GF-D8 (cell line): ENCODE measurements around the gene MAMDC2.

Experiments used
- DNase-seq: peaks from one replicate; lab custom pipeline; 2025; lab: John Stamatoyannopoulos, UW

Gene MAMDC2

DNA sequence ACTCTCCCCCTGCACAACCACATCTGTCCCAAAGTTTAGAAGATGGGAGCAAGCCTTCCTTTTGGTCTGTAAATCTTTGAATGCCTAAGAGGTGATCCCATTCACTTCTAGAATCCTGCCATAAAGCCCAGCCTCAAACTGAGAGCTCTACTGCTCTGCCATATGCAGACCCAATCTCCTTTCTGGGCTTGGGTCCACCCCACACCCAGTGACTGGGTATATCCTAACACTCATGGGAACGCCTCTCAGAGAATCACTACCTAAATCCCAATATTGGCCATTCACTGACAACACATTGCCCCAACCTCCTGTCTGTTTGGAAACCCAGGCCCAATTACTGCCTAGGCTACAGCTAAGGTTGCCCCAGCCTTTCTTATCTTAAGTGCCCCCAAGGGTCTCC, 90.7 kb downstream of the MAMDC2 start:
- DNase-seq = no peak

DNA sequence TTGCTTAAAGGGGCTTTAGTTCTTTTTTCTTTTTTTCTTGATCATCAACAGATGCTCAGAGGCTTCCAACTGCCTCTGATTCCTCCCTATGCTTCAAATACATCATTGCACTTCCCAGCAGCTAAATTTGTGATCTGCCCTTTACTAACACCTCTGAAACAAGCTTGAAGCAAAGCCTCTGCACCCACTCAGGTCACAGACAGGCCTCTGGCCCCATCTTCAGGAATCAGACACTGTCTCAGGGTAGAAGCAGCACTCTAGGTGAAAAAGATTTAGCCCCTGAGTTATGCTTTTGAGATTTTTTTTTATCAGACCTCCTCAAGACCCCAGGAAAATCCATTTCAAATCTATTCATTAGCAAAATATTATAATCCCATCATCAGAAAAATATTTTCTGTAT, 91.5 kb downstream of the MAMDC2 start:
- no peak for DNase-seq

DNA sequence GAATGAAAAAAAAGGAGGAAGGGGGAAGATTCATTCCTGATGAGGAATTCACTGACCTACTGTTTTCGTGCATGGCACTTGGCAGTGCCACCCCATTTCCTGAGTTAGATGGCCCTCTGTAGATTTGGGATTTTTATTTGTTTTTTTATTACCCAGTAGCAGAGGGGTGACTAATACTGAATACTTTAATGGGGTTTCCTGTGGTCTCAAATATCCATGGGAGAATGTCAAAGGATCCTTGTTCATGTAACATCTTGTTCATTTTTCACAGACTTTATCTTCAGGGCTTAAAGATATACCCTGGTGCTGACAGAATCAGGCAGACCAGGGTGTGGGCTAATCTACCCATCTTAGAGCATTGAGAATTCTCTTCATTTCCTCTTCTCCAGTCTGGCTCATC, 93.0 kb downstream of the MAMDC2 start:
- DNase-seq = no peak

DNA sequence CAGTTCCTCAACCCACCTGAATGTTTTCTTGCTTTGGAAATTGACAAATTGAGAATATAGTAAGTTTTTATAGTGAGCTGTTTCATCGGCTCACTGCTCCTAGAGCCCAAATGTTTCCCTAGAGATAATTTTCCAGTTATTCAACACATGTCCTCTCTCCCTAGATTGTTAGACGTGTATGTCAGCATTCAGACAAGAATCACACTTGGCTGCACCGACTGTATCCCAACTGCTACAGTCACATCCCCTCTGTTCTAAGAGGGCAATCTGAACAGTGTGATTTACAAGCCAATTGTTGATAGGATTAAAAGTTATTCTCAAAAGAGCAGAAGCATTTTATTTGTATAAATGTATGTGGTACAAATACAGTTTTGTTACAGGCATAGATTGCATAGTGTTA, 93.9 kb downstream of the MAMDC2 start:
- DNase-seq = no peak

DNA sequence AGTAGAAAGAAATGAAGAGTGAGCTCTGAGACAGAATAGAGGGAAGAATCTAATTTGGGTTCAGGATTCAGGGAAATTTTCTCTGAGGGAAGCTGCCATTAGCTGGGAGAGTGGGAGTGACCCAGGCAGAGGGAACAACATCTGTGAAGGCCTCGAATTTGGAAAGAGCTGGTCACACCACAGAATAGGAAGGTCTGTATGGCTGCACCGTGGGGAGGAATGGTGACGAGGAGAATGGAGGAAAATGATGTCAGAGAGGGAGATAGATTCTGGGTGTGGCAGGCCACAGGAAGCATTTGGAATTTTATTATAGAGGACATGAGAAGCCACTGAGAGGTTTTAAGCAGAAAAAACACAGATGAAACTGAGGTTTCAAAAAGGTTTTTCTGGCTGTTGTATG, 98.5 kb downstream of the MAMDC2 start:
- DNase-seq = no peak

DNA sequence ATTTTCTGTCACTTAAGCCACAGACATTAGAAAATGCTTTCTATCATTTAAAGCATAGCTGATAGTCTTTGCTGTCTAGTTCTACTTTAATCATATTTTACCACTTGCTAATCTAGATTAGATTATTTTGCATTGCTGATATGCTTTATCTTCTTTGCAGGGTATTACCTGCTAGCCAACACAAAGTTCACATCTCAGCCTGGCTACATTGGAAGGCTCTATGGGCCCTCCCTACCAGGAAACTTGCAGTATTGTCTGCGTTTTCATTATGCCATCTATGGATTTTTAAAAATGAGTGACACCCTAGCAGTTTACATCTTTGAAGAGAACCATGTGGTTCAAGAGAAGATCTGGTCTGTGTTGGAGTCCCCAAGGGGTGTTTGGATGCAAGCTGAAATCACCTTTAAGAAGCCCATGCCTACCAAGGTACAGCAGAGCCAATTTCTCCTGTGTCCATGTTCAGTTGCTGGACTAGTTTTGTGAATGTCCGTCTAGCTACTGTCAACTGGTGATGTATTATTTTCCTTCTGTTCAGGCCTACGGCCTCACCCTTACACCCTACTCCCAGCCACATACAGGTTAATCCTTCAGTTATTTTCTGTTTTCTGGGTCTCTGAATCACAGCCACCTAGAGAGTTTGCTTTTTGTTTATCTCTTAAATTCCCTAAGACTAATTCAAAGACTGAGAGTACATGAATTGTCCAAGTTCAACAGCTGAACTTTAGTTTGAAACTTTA, 99.9 kb downstream of the MAMDC2 start:
- DNase-seq = no peak

DNA sequence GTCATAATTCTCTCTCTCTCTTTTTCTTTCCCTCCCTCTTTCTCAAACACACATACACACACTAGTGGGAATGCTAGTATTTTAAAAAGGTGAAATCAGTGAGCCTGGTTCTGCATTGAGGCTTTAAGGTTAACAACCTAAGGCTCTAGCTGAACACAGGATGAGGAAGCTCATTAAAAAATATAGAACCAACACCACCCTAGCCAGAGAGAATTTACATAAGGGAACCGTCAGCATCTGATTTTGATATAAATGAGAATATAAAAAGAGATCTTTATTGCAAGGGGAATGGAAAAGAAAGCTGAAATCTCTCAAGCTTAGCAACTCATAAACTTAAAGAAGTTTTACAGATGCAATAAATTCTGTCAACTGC, 100.5 kb downstream of the MAMDC2 start:
- no peak for DNase-seq

DNA sequence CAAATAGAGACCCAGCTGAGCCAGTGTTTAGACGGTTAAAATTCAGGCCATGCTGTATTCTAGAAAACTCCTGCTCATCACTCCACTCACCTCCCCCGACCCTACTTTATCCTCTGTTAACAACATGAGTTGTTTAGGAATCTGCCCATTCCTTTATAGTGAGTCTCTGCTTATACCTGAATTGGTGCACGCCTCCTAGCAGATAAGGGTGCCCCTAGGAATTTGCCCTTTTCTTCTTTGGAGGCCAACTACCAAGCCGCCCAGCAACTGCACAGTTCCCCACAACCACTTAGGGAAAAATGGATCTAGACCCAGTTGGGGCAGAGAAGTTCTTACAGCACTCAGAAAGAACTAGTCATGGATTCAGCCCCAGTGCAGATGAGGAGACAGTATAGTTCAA, 102.3 kb downstream of the MAMDC2 start:
- no peak for DNase-seq

DNA sequence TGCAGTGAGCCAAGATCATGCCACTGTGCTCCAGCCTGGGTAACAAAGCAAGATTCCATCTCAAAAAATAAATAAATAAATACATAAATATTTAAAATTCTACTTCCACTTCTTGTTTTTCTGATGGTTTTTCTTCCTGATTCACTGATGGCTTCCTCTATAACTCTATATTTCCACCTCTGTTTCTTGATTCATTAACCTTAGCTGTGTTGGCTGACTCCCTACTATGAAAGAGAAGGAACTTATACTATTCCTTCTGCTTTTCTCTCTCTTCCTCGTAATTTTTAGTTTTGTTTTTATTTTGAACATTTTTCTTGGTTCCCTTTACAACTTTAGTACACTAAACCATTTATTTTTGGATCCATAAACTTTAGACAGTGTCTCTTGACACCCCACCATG, 103.5 kb downstream of the MAMDC2 start:
- DNase-seq = no peak

DNA sequence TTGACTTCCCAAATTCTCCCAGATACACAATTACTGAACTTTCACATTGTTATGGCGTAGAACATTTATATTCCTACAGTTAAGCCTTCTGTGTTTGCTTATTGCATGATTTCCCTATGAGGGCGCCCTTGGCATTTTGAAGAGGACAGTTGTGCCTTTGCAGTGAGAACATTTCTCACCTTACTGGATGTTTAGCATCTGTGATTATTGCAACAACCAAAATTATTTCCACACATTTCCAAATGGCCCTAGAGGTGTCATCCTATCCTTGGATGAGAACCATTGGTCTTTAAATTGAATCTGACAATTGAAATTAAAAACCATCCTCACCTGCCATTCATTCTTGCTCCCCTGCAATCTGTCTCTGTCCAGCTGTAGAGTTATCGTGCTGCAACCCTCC, 104.0 kb downstream of the MAMDC2 start:
- DNase-seq = no peak

DNA sequence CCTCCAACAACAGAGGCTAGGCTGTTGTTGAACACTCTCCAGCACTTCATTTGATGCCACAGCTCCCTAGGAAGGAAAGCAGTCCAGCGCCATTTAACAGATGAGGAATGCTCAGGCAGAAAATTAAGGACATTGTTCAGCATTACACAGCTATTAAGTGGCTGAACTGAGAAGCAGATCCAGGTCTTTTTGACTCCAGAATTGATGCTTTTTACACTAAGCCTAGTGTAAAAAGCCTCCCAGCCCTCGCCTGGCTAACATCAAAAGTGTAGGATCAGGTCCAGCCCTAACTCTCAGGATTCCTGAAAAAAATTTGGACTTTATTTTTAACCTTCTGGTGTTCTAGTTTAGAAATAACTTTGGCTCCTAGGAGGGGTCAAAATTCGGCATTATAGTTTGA, 108.7 kb downstream of the MAMDC2 start:
- no peak for DNase-seq

DNA sequence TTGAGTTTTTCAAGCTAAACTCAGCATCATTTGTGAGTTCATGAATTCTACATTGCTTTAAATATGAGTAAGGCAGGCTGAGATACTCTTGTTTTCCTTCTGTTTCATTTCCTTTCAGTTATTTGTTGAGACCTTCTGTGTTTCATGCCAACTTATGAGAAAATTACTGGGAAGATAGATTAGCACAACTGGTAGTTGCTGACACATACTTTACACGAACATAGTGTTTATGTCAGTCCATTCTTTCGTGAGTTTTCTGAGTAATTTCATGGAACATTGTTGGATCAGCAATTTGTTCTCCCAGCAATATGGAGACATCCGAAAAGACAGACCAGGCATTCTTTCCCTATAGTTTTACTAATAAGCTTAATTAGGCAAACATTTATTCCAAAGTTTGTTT, 113.1 kb downstream of the MAMDC2 start:
- DNase-seq = no peak

DNA sequence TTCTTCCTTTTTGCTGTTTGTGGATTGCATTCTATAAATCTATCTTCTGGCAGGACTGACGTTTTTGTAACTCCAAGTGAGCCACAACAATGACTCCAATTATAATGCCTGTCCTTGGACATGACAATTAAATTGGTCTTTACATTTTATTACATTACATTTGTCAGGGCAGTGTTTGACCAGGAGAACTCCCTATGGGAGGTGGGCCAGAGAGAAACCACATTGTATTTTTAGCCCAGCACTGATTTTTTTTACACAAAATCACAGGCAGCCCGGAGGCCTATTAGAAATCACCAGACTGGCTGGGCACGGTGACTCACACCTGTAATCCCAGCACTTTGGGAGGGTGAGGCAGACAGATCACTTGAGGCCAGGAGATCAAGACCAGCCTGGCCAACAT, 116.0 kb downstream of the MAMDC2 start:
- no peak for DNase-seq

DNA sequence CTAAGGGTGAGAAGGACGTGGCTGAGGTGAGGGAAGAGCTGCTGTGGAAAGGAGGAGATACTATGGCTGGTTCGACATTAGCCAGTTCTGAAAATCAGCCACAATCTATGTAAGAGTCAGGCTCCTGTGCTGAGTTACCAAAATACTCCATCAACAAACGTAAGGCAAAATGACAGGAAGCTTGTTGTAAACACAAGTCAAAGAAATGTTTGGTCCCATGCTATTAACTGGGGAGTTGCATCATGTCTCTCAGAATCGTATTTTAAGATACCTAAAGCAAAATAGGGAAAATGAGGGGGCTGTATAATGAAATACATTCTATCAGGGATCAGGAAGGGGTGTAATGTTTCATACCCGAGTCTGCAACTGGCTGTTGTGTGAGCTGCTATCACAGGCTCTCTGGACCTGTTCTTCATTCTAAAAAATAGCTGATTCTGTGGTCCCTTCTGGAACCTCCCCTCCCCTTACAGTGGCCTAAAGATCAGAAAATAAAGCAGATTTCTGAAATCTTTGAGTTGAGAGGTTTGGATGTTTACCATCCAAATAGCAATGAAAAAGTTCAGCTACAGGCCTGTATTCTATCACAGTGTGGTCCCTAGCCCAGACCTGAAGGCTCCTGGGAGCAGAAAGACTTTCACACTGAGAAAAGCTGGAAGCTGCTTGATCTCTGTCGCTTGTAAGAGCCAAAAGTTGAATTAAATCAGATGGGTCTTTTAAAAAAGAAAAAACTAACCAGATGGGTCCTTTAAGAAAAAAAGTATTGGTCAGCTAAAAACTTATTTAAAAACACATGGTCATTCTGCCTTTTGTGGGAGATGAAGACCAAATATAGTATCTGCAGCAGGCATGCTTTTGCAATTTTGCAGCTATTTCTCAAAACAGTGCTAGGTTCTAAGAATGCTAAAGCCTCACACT, 117.3 kb downstream of the MAMDC2 start:
- DNase-seq = no peak

DNA sequence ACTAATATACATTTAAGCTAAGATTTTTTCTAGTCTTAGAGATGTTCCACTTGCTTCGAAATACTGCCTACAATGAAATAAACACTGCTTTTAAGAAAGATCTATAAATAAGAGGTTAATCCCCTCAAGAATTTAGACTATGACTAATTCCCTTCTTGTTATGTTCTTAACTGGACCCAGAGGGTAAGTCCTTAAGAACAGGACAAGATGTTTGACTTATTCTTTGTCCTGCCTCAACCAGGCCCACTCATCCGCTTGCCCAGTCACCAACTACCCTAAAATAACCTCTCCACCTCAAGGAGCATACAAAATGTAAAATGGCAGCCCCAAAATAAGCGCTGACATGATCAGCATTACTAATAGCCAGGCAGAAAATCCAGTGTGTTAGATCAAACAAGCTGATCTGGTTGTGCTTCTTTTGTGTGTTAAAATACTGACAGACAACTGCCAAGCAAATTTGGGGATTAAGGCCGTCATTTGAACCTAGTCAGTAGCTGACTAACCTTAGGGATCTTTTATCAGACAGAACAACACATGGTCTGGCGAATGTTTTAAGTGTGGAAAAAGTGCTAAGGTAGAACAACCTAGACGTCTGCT, 121.5 kb downstream of the MAMDC2 start:
- DNase-seq = no peak

DNA sequence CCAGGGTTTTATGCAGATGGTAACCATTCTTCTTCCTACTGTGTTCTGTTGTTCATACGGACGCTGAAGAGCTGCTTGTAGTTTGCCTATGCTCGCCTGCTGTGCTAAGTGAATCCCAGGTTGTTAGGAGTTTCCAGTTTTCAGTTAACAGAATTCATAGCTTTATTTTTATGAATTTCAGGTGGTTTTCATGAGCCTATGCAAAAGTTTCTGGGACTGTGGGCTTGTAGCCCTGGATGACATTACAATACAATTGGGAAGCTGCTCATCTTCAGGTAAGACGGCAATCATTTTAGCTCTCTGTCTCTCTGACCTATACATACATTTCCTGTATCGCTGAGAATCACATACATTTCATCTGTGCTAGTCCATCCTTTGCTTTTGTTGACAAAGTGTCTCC, 124.9 kb downstream of the MAMDC2 start:
- DNase-seq = no peak

DNA sequence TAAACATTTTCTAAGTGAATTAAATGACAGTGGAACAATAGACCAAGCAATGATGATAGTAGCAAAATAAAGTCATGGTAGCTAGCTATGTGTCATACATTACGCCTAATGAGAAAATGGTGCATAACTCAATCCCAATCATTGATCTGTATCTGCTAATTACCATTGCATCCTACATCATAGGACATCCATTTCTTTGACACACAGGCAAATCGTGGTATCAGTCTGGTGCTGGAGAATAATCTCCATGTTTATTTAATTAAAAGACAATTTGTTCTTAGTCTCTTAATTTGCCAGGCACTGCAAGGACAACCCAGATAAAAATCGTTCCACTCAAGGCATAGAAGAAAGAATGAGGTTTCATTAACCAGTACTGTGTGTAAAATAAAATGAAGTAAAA, 125.6 kb downstream of the MAMDC2 start:
- DNase-seq = no peak

DNA sequence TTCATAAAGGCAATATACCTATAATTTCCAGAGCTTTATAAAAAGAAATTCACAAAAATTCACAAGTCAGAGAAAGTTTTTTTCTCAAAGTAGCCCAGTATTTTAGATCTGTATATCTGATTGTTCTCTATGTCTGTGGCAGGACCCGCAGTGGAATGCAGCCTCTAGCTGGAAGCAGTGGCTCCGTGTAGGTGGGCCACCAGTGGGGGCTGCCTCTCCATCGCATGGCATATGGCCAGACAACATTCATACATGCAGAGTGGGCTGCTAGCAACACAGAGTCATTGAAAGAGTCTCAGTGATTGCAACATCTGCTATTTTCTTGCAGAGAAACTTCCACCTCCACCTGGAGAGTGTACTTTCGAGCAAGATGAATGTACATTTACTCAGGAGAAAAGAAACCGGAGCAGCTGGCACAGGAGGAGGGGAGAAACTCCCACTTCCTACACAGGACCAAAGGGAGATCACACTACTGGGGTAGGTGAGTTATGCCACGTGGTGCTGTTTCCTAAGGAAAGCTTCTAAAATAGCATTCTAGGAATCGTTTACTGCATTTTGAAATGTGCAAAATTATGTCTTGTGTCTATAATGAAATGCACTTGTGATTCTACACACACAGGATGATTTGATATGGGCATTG, 126.6 kb downstream of the MAMDC2 start:
- no peak for DNase-seq

DNA sequence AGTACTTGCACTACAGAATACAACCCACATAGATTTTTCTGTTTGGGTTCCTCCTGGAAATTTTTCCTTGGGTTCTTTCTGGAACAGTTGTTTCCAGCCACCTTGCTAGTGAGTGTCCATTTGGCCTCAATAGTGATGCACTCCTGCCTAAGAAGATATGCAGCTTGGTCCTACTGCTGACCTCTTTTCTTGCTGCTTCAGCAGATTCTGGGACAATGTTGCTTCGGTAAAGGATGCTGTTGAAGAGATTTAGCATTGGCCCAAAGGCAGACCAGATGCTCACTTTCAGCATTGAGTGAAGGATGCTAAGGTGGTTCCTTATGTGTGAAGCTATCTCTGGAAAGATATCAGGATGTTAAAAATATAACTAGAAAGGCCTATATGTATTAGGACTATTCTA, 128.9 kb downstream of the MAMDC2 start:
- DNase-seq = no peak

DNA sequence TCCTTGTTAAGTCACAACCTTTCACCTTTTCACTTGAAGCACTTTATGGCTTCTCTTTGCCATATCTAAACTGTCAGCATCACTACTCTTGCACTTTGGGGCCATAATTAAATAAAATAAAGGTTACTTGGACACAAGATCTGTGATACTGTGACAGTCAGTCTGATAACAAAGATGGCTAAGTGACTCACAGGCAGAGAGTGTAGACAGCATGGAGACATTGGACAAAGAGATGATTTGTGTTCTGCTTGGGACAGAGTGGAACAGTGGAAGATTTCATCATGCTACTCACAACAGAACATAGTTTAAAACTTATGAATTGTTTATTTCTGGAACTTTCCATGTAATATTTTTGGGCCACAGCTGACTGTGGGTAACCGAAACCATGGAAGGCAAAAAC, 133.5 kb downstream of the MAMDC2 start:
- no peak for DNase-seq

DNA sequence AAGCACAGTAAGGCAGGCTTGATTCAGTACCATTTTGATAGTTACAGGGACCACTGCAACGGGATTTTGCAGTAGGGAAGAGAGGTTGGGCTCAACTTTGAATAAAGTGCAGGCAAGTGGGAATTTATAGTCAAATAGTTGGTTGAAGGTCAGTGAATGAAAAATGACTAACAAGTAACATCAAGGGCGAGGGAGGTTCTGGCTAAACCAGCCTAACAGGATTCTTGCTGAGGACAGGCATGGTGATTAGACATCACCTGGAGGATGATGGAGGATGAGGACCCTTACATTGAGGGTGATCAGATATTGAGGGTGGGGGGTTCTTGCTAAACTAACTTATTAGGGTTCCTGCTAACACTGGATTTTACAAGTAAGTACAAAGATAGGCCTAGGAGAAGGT, 149.1 kb downstream of the MAMDC2 start:
- no peak for DNase-seq

DNA sequence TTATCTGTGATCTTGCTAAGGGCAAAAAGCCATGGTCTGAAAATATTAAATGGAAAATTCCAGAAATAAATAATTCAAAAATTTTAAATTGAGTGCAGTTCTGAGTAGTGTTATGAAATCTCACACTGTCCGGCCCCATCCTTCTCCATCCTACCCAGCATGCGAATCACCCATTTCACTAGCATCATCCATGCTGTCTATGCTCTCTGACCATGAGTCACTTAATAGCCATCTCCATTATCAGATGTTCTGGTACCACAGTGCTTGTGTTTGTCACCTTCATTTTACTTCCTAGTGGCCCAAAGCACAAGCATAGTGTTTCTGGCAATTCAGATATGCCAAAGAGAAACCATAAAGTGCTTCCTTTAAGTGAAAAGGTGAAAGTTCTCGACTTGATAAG, 151.8 kb downstream of the MAMDC2 start:
- no peak for DNase-seq
